SK-N-SH treated with all-trans-retinoic acid at 6 μM for 48 hours (cell line): ENCODE data around the gene THUMPD1.
"Not testable (repeated sequence)": the region's sequence is repeated elsewhere in the genome, so short reads cannot be mapped to it uniquely, and the experiment has no call there.

Experiments used
- ATAC-seq: fragments of 200-7000 bp; cut with Tn5 transposase; 3 replicates; pipeline ENCODE4 v1.9.1; 2020; ENCODE audit warnings: mild to moderate bottlenecking, moderate library complexity
- ARNTL ChIP-seq: fragments of 450-650 bp; formaldehyde crosslinking; IDR thresholded peaks from 2 replicates; pipeline ENCODE4 v1.5.0; 2020; ENCODE audit warnings: low read depth, mild to moderate bottlenecking, moderate library complexity, borderline replicate concordance
- BACH2 ChIP-seq: fragments of 250-450 bp; sonication (Bioruptor Pico); IDR thresholded peaks from 2 replicates; pipeline ENCODE4 v1.9.0; 2021; ENCODE audit warnings: mild to moderate bottlenecking, borderline replicate concordance
- CREB5 ChIP-seq: fragments of 250-450 bp; sonication (Bioruptor Pico); IDR thresholded peaks from 2 replicates; pipeline ENCODE4 v1.5.1; 2020; ENCODE audit warnings: low read depth, mild to moderate bottlenecking, moderate library complexity
- CSRNP3 ChIP-seq: fragments of 250-450 bp; sonication (Bioruptor Pico); IDR thresholded peaks from 2 replicates; pipeline ENCODE4 v1.5.1; 2021; ENCODE audit warnings: mild to moderate bottlenecking, moderate library complexity
- ESRRG ChIP-seq: fragments of 250-450 bp; sonication (Bioruptor Pico); IDR thresholded peaks from 2 replicates; pipeline ENCODE4 v1.6.1; 2021; ENCODE audit warnings: mild to moderate bottlenecking
- GLIS3 ChIP-seq: fragments of 250-450 bp; sonication (Bioruptor Pico); IDR thresholded peaks from 2 replicates; pipeline ENCODE4 v1.5.0; 2020; ENCODE audit warnings: mild to moderate bottlenecking, moderate library complexity
- ISL1 ChIP-seq: fragments of 250-450 bp; sonication (Bioruptor Pico); IDR thresholded peaks from 2 replicates; pipeline ENCODE4 v2.1.2; 2022; ENCODE audit warnings: mild to moderate bottlenecking, moderate library complexity
- OSR1 ChIP-seq: fragments of 250-450 bp; sonication (Bioruptor Pico); IDR thresholded peaks from 2 replicates; pipeline ENCODE4 v1.8.0; 2022; ENCODE audit warnings: moderate library complexity, mild to moderate bottlenecking, inconsistent platforms
- PATZ1 ChIP-seq: fragments of 250-450 bp; sonication (Bioruptor Pico); IDR thresholded peaks from 2 replicates; pipeline ENCODE4 v1.8.0; 2020; ENCODE audit warnings: mild to moderate bottlenecking, moderate library complexity, borderline replicate concordance
- POU6F1 ChIP-seq: fragments of 250-450 bp; sonication (Bioruptor Pico); IDR thresholded peaks from 2 replicates; pipeline ENCODE4 v1.8.0; 2021; ENCODE audit warnings: low read depth, mild to moderate bottlenecking, moderate library complexity, borderline replicate concordance
- PPARA ChIP-seq: fragments of 250-450 bp; sonication (Bioruptor Pico); IDR thresholded peaks from 2 replicates; pipeline ENCODE4 v1.5.0; 2020; ENCODE audit warnings: mild to moderate bottlenecking, borderline replicate concordance
- RARB ChIP-seq: fragments of 250-450 bp; sonication (Bioruptor Pico); IDR thresholded peaks from 2 replicates; pipeline ENCODE4 v1.8.0; 2021; ENCODE audit warnings: mild to moderate bottlenecking, moderate library complexity
- SNAI2 ChIP-seq: fragments of 250-450 bp; sonication (Bioruptor Pico); IDR thresholded peaks from 2 replicates; pipeline ENCODE4 v1.5.0; 2020; ENCODE audit warnings: mild to moderate bottlenecking, moderate library complexity
- TOX ChIP-seq: fragments of 250-450 bp; sonication (Bioruptor Pico); IDR thresholded peaks from 2 replicates; pipeline ENCODE4 v1.8.0; 2021; ENCODE audit warnings: mild to moderate bottlenecking, moderate library complexity, borderline replicate concordance
- TSHZ2 ChIP-seq: fragments of 250-450 bp; sonication (Bioruptor Pico); IDR thresholded peaks from 2 replicates; pipeline ENCODE4 v1.5.0; 2020; ENCODE audit warnings: mild to moderate bottlenecking, moderate library complexity
- ZC3H10 ChIP-seq: fragments of 250-450 bp; sonication (Bioruptor Pico); IDR thresholded peaks from 2 replicates; pipeline ENCODE4 v1.5.1; 2021; ENCODE audit warnings: mild to moderate bottlenecking, moderate library complexity
- ZFP3 ChIP-seq: fragments of 250-450 bp; sonication (Bioruptor Pico); IDR thresholded peaks from 2 replicates; pipeline ENCODE4 v1.5.0; 2020; ENCODE audit warnings: mild to moderate bottlenecking, moderate library complexity
- ZFP30 ChIP-seq: fragments of 450-650 bp; formaldehyde crosslinking; IDR thresholded peaks from 2 replicates; pipeline ENCODE4 v1.5.0; 2022; ENCODE audit warnings: mild to moderate bottlenecking, moderate library complexity
- ZNF565 ChIP-seq: fragments of 450-650 bp; formaldehyde crosslinking; conservative IDR thresholded peaks from 2 replicates; pipeline ENCODE4 v1.5.0; 2020; ENCODE audit warnings: low read depth, mild to moderate bottlenecking, moderate library complexity
- ZNF70 ChIP-seq: fragments of 450-650 bp; formaldehyde crosslinking; IDR thresholded peaks from 2 replicates; pipeline ENCODE4 v1.5.0; 2020; ENCODE audit warnings: mild to moderate bottlenecking, moderate library complexity
- ZNF8 ChIP-seq: fragments of 450-650 bp; formaldehyde crosslinking; IDR thresholded peaks from 2 replicates; pipeline ENCODE4 v1.5.0; 2020; ENCODE audit warnings: mild to moderate bottlenecking, moderate library complexity

THUMPD1 gene

GRCh38 chr16:20761175-20761574 lies 19.6 kb upstream of the THUMPD1 start:
- TF ChIP-seq ZC3H10 (CRISPR knock-in tag) (no peak), OSR1 (CRISPR knock-in tag) (no peak), ESRRG (CRISPR knock-in tag) (no peak)
- no peak for ATAC-seq

- TF ChIP-seq ZC3H10 (CRISPR knock-in tag) (no peak), ZFP3 (CRISPR knock-in tag) (no peak), CSRNP3 (no peak), RARB (CRISPR knock-in tag) (no peak), POU6F1 (CRISPR knock-in tag) (no peak), TSHZ2 (no peak), CREB5 (CRISPR knock-in tag) (no peak), GLIS3 (CRISPR knock-in tag) (no peak), ZNF8 (CRISPR knock-in tag) (no peak), ZNF70 (no peak), SNAI2 (CRISPR knock-in tag) (no peak), PATZ1 (no peak), ZNF565 (no peak), BACH2 (CRISPR knock-in tag) (no peak), ESRRG (CRISPR knock-in tag) (no peak), PPARA (CRISPR knock-in tag) (no peak), ZFP30 (no peak), TOX (CRISPR knock-in tag) (no peak), ISL1 (CRISPR knock-in tag) (no peak), ARNTL (CRISPR knock-in tag) (no peak)
- ATAC-seq = no peak
These were observed 18.7 kb upstream of the THUMPD1 start for GRCh38 chr16:20760346-20760745.

- ATAC-seq = not testable (repeated sequence)
These were observed 14.2 kb upstream of the THUMPD1 start for GRCh38 chr16:20755799-20756198.

GRCh38 chr16:20755238-20755637 lies 13.6 kb upstream of the THUMPD1 start:
- no peak for ATAC-seq
- TF ChIP-seq SNAI2 (CRISPR knock-in tag) (no peak), OSR1 (CRISPR knock-in tag) (no peak), ARNTL (CRISPR knock-in tag) (no peak), ISL1 (CRISPR knock-in tag) (no peak), PATZ1 (no peak)

More at GRCh38 chr16:20755799-20756198, 14.2 kb upstream of the THUMPD1 start:
- TF ChIP-seq ZNF8 (CRISPR knock-in tag) = 0 out of 2 replicates have a peak, but pooled peaks have one; percentile 16
